EL (cell line): ENCODE results near the gene ANKRD13B.

ENCODE experiments used
- DNase-seq: peaks from one replicate; pipeline ENCODE4 v3.0.0-alpha.2; 2016

The ANKRD13B gene

GRCh38 chr17:29582772-29583171, 10.2 kb upstream of the ANKRD13B start:
- DNase-seq = no peak

- DNase-seq = no peak
Measured at GRCh38 chr17:29583324-29584248, 9.3 kb upstream of the ANKRD13B start.

DNA sequence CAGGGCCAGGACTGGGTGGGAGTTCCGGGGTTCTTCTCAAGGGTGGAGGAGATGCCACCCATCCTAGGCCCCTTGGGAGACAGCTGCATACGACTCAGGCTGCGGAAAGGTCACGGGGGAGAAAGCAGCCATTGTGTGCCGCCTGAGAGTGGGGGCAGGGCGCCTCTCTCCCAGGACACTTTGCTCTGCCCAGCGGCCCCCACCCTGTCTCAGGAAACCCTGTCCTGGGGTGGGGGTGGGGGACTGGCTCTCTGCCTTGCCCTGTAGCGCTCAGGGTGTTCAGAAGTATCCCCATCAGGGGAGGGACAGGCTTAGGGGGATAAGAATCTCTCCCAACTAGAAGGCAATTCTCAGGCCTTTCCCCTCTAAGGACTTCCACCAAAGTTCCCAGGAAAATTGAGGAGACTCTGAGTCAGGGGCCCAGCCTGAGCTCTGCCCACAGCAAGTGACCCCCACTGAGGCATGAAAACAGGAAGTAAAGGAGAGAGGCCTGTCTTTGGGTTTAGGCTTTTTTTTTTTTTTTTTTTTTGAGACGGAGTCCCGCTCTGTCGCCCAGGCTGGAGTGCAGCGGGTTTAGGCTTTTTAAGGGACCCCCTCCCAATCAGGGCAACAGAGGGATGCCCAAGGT, 8.4 kb upstream of the ANKRD13B start:
- no peak for DNase-seq

DNA sequence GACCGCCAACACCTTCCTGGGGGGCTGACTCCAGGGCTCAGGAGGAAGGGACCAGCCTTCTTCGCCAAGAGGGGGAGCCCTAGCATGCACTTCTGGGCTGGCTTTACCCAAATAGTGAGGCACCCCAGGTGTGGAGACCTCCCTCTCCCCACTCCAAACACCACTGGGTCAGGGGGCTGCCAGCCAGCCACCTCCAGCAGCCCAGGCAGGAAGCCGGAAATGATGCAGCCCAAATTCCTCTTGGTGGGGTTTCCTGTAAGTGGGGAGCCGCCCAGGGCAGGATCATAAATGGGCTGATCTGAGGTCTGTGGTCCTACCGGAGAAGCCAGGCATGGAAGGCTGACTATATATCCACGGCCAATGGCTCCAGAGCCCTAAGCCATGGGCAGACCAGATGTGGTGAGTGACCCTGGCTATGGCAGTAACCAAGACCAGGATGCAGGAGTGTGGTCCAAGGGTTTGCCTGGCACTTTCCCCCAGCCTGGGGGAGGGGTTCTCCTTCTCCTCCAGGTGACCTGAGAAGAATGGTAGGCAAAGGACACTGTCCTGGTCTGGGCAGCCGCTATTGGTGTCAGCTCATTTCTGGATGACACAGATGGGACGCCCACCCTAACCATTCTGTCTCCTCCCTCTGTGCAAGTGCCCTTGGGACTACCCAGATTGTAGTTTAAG, 7.7 kb upstream of the ANKRD13B start:
- DNase-seq = peak; percentile 44

DNA sequence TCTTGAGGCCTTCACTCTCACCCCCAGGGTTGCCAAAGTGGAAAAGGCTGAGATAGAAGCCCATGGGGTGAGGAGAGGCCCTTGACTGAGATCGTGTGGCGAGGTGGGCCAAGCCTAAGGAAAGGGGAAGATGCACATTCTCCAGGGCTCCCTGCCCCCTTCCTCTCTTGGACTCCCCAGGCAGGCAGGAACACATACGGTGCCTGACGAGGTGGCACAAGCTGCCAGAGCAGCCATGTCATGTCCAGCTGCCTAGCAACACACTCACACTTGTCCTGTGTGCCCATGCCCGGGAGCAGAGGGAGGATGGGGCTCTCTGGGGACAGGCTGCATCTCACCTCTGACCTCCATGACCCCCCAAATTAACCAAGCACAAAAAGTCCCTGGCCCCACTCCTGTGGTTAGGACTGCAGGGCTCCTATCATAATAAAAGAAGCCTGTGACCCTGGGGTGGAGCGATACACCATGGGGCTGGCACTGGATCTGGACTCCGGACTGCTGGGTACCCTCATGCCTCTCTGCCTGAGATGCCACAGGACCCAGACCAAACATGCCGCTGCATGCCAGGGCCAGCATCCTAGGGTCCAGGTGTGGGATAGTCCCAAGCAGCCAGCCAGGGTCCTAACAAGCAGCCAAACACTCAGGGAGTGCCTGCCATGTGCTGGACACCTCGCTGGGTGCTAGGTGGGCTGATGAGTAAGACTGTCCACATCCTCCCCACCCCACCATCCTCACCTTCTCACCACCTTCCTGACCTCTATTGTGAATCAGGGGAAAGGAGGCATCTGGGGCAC, 6.1 kb upstream of the ANKRD13B start:
- no peak for DNase-seq

- no peak for DNase-seq
Measured at GRCh38 chr17:29587591-29587990, 5.3 kb upstream of the ANKRD13B start.

GRCh38 chr17:29588017-29588561, 4.8 kb upstream of the ANKRD13B start:
- DNase-seq = no peak

- peak; percentile 49 for DNase-seq
Measured at GRCh38 chr17:29588562-29589411, 4.1 kb upstream of the ANKRD13B start.

DNA sequence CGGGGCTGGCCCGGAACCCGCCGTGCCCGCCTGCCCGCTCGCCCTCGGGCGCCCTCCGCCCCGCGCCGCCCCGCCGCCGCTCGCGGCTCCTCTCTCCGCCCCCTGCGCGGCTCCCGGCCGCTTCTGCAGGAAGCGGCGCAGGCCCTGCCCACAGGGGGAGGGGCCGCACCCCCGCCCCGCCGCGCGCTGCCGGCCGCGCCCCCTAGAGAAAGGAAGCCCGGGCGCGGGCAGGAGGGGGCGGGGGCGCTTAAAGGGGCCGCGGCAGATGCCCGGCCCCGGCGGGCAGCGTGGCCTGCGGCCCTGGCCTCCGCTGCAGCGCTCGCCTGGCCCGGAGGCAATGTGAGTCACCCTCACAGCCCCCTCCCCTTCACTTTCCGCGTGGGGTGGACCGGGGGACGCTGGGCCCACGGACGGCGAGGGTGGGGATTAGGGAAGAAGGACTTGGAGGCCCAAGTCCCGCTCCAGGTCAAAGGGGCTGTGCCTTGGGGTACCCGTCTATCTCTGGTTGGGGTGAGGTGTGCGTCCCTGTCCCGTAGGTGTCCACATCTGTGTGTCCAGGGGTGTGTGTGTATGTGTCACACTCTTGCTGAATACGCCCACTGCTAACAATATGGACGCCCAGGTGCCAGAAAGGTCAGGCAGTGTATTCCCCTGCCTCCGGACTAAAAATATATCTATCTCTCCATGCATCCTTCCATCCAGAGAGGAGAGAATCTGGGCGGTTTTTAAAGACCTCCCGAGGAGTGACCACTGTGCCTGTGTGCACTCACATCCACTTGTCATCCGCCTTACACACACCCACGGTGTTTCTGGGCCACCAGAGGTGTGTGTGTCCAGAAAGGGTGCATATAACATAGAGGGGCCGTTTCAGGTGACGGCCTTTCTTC, 3.2 kb upstream of the ANKRD13B start, which contains the start of gene GIT1:
TSS of gene GIT1 (minus strand) at position 125 of the 887 bp plus-strand sequence. CDS start 270 bp downstream, outside the sequence.
- peak; percentile 88 for DNase-seq

DNA sequence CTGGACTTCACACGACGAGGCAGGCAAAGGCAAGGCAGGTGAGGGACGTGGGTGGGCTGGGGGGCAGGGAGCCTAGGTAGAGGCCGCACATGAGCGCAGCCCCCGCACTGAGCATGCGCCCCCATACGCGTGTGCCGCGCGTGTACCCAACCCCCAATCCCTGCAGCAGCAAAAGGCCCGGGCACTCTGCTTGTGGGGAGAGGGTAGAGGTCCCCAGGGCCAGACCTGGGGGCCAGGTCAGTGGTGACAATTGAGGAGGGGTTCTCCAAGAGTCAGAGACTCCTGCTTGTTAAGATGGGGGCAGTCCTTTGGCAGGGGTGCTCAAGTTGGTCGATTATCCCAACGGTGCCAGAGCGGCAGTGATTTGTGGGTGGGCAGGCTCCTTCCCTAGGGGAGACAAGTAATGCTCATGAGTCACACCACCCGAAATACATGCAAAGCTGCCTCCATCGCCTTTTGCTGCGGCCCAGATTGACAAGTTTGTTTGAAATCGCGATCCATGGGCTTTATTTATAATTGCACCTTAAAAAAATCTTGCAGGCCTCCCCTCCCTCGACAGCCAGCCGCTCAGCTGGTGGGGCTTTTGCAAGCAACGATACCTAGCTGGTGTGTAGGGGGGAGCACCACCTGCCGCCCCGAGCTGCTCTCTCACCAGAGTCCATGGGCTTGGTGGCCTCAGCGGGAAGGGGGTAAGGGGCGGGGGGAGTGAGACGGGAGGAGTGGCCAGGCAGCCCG, 2.4 kb upstream of the ANKRD13B start:
- DNase-seq = peak; percentile 75

DNA sequence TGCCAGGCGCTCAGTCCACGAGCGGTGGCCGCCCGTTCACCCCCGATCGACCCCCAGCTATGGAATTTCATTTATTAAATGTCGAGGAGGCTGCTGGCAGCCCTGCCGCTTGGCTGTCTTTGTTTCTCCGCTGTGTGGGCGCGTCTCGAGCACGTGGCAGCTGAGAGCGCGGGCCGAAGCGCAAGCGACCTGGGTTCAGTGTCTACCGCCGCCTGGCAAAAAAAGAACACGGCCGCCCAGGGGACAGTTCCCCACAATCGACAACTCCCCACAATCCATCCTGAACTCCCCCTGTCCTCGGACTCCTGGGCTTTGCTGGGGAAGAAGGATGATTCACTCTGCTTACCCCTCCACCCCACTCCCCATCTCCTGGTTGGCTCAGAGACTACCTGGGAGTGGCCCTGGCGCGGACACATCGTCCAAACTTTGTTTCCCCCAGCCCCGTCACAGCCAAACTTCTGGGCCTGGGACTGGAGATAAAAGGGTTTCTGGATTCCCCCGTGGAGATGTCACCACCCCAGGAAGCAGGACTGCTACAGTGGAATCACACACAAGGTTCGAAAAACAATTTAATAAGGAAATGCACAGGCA, 1.7 kb upstream of the ANKRD13B start:
- peak; percentile 71 for DNase-seq

DNA sequence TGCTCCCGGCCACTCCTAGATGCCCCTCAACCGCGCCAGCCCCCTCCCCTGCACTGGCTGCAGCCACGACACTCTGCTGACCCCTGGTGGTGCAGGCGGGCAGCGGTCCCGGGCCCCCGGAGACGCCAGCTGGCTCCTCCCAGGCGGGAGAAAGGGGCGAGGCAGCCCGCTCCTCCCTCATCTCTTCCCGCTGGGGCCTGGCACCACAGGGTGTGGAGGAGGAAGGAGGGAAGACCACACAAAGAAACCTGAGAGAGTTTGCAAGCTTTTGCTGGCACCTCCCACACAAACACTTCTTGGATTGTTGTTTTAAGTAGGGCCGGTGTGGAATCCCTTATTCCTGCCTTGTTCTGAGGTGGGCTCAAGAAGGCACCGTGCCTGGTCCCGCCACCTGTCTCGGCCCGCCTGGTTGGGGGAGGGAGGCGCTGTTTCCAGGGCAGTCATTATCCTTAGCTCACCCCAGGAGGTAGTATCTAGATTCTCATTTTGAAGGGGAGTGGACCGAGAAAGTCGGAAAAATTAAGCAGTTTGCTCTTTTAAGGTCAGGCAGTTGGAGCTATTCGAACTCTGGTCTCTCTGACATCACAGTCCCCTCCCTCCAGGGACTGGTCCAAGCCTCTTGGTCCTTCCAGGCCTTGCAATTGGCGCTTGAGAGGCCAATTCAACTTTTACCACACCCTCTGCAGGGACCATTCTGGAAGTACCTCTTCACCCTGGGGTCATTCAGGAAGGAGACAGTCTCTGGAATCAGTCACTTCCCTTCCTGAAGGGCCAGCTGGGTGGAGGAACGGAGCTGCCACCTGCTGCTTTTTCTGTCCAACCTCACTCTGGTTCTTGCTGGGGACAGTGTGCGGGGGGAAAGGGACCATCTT, 959 bp upstream of the ANKRD13B start:
- DNase-seq = peak; percentile 84

DNA sequence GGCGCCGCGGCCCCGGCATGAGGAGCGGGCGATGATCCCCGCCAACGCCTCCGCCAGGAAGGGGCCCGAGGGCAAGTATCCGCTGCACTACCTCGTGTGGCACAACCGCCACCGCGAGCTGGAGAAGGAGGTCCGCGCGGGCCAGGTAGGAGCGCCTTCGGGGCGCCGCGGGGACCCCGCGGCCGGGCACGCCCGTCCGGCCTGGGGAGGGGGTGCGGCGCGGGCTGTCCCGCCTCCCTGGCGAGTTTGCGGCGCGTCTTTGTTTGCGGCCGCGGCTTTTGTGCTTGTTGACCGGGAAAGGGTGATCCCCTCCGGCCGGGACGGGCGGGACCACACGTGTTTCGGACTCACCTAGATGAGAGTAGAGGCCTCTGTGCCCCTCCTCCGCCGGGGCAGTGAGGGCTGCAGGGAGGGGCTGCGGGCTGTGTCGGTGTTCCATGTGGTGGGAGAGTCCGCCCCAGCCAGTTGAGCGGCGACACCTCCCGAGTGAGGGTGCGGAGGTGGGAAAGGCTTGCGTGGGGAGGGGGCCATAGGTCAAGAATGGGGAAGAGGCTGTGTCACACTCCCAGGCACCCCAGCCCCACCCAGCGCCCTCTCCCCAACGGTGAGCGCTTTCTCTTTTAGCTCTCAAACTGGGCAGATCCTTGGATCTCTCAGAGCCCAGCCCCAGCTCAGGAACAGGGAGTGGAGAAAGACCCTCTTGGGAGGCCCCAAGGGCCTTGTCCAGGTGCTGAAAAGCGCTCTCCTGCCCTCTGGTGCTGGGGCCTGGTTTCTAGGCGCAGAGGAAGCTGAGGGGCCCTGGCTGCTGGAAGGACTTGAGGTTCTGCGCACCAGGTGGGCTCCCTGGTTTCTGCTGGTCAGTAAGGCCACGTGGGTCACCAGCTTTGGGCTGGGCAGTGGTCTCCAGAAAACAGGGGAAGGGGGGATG, 923 bp downstream of the ANKRD13B start:
- DNase-seq = peak; percentile 25

GRCh38 chr17:29594519-29595090, 1.7 kb downstream of the ANKRD13B start:
- DNase-seq = no peak

DNA sequence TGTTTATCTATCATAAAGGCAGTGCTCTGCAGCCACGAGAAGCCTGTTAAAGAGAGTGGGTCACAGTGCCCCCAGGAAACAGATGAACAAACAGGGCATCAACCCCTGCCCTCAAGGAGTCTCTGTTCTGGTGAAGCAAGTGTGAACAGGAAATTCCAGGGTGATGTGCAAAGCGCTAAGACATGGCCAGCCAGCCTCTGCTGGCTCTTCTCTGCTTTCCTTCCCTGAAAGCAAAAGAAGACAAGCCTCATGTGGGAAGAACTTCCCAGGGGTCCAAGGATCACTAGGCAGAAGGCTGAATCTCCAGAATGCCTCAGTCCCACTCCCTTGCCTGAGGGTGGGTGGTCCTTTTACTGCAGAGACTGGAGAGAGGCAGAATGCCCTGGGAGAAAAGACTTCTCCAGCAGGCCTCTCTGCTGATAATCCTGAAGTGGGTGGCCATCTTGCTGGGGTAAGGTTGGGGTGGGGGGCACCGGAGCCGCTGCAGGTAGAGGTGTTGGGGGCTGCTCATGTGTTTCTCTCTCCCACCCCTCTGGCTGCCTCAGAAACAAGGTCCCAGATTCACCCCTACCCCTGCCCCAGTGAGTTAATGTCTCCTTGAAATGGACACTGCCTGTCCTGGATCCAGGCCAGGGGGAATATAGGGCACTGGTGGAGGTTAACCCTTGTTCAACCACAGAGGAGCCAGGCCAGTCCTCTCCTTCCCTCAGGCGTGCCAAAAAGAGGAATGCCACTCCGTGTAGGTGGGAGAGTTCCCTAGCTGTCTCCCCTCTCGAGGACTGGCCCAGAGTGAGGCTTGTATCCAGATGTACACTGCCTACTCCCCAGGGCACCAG, 2.4 kb downstream of the ANKRD13B start:
- DNase-seq = no peak
